Right cardiac atrium (tissue), 5 donors: ENCODE measurements around the gene DMRTA2. TPM values are rescaled to one million over a fixed set of nuclear protein-coding genes. Genes with fewer than 3 reads are reported as not detected.

Experiments used
- ATAC-seq, 2 donors: fragments of 200-7000 bp; cut with Tn5 transposase; one replicate each; pipeline versions ENCODE4 v1.8.0 to v1.9.1; 2020; ENCODE audit warnings: moderate library complexity in 2 of 2, mild to moderate bottlenecking in 1 of 2
- DNase-seq, 3 donors: peaks; one replicate each; pipeline ENCODE4 v3.0.0-alpha.2; 2020
- H3K27ac ChIP-seq: one replicate; pipeline ENCODE4 v1.5.1; 2013; ENCODE audit warnings: mild to moderate bottlenecking, low read length, control low read depth, moderate library complexity
- H3K27me3 ChIP-seq: one replicate; pipeline ENCODE4 v1.6.1; 2013; ENCODE audit not compliant: control insufficient read depth, insufficient read depth
- H3K4me1 ChIP-seq: one replicate; pipeline ENCODE4 v1.6.1; 2013; ENCODE audit warnings: low read length; ENCODE audit not compliant: control insufficient read depth, insufficient read depth
- H3K4me3 ChIP-seq: one replicate; pipeline ENCODE4 v1.5.1; 2013; ENCODE audit warnings: low read length, control low read depth
- H3K9me3 ChIP-seq: one replicate; pipeline ENCODE4 v1.6.1; 2013; ENCODE audit warnings: low read length; ENCODE audit not compliant: control insufficient read depth
- WGBS: extraction: QIAGEN DNeasy Blood & Tissue Kit; methylation state at CpG from one replicate; pipeline ENCODE4 v1.1.7; 2013; 5-methylcytosine and 5-hydroxymethylcytosine counted together
- intact Hi-C, 4 donors: fragments of 100-400 bp; cut with DNase I; formaldehyde crosslinking; loops; one replicate each; pipeline versions ENCODE4 v1.11.0 to v1.14.0; 2022 to 2023
- polyA plus RNA-seq: library from polyadenylated mRNA; stranded (reverse); fragments of 200-250 nt; gene quantifications from one replicate; pipeline ENCODE4 v1.2.3, GENCODE V29; 2013
- total RNA-seq, 4 donors: library from RNA; stranded (reverse); fragmentation: NEBNext Ultra II Directional; extraction: Animal tissue kit (Norgen Biotek cat#: 25700); gene quantifications; one replicate each; pipeline ENCODE4 v1.2.1, GENCODE V29; 2021
- donor health status: healthy with polysubstance abuse.
- donor health status: DM: no; HTN: yes; CAD: no.
- donor health status: DM: no; HTN: no; CAD: no.
- donor health status: DM: no; HTN: yes; CAD: no; lungs with severe emphysema.
- donor health status: DM: yes; HTN: yes; CAD: no.

DMRTA2 gene
- total and polyA plus RNA-seq, 5 donors, result 0.05 TPM; not detected in 4

DNA sequence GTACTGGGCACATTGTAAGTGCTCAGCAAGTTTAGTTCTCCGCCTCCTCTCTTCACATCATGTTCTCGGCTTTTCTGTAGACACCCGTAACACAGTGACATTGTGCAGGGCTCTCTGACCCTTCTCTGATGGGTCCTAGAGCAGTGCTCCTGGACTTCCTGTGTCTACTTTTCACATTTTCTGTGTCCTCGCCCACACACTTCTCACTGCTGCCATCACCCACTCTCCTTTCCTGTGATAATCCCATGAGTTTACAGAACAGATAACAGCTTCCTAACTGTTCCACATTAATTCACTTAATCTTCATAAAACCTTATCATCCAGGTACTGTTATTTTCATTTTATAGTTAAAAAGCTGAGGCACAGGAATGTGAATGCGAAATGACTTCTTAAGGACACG, 13.2 kb upstream of the DMRTA2 start:
- Histone ChIP-seq H3K27me3 (no peaks in the 10 kb centered on the region), H3K4me3 (no peak overlapping the region), H3K27ac (no peak overlapping the region), H3K9me3 (no peaks in the 10 kb centered on the region), H3K4me1 (no peaks in the 10 kb centered on the region)
- DNase-seq, result no peak
- WGBS, result 79% methylated on average over 6 of the region's 6 CpGs
- intact Hi-C loops, result no loop called here
- no peak for ATAC-seq

DNA sequence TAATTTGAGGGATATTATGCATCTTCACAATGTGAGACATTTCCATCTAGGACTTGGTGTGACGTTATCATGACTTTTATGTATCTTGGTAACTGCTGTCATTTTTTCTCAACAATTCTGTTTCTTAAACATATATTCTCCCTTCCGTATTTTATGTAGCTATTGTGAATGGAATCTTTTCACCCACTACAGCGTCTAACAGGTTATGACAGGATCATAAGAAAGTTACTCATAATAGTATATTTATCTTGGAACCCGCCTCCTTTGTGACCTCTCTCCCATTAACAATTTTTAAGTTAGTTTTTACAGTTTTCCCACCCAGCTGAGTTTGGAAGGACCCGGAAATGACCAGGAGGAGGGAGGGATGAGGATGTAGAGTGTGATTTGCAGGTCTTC, 6.8 kb upstream of the DMRTA2 start:
- Histone ChIP-seq H3K9me3 (no peaks in the 10 kb centered on the region), H3K27me3 (no peaks in the 10 kb centered on the region), H3K4me3 (no peak overlapping the region), H3K27ac (no peak overlapping the region), H3K4me1 (no peaks in the 10 kb centered on the region)
- ATAC-seq (no peak), DNase-seq (no peak)
- intact Hi-C loops, result no loop called here
- 18% methylated on average over 5 of the region's 5 CpGs for WGBS

DNA sequence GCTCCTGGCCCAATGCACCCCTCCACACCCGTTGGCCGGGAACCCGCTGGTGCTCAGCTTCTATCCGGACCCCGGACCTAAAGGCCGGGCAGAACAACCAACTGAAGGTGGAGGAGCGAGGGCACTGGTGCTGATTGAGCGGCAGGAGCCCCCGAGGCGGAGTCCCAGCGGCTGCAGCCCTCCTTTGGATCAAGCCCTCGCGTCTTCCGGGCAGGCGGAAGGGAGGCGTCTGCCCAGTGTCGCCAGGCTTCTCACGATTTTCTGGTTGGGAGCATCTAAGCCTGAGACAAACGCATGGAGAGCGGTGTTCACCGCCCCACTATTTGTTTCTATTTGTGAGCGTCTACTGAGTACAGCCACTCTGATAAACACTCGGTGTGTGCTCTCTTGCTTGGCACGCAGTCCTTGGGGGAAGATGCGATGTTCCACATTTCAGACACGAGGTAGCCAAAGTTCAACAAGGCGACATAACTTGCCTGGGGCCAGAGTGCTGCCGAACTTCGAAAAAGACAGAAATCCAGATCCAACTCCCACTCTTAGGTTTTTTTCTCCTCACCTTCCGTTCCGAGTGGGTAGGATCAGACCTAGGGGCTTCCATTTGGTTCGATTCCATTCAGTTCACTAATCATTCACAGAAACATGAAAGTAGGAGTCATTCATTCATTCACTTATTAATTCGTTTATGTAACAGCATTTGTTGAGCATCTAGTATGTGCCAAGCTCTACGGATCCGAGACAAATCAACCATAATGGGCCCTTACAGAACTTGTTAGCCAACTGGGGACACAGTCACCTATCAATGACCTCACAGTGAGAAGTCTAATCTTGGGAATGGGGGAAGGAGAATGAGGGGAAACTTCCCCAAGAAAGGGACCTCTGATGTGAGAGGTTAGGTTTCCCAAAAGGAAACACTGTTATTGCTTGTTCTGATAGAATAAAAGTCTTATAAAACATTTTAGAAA, 4.9 kb upstream of the DMRTA2 start:
- H3K9me3 ChIP-seq, result no peaks in the 10 kb centered on the region
- H3K27ac ChIP-seq, result no peak overlapping the region
- 6% methylated on average over 35 of the region's 35 CpGs for WGBS
- intact Hi-C loops, result no loop called here
- no peak for DNase-seq
- H3K27me3 ChIP-seq, result no peaks in the 10 kb centered on the region
- ATAC-seq, result no peak
- H3K4me1 ChIP-seq, result no peaks in the 10 kb centered on the region
- H3K4me3 ChIP-seq, result no peak overlapping the region

DNA sequence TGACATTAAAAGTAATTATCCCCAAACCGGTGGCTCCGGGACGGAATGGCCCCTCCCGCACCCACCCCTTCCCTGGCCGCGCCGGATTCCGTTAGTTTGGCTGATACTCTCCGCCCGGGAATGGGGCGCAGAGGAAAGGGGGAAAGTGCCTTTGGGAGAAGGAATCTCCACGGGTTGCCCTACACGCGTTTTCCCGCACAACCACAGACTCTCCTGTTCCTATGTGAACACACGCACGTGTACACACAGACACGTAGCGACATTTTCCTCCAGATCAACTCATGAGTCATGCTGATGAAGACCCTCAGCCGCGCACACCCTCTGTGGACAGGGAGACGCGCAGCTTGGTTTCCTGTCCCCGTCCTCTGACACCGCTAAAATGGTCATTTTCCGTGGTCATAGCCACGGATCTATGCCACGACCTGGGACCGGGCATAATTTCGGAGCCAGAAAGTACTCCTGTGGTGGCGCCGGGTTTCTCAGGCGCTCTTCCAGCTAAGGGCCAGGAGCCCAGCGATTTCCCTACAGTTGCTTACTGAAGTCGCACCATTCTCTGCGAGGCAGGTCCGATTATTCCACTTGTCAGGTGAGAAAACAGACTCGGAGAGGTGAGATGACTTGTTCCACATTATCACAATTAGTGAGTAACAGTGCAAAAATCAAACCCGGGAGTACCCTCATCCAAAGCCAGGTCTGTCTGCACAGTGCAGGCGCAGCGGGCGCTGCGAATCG, 4.0 kb upstream of the DMRTA2 start:
- H3K27ac ChIP-seq, result no peak overlapping the region
- 5% methylated on average over 44 of the region's 44 CpGs for WGBS
- ATAC-seq, result no peak
- intact Hi-C loops, result no loop called here
- peaks cover 2% of the 10 kb centered on the region for H3K4me1 ChIP-seq
- no peaks in the 10 kb centered on the region for H3K27me3 ChIP-seq
- H3K4me3 ChIP-seq, result no peak overlapping the region
- H3K9me3 ChIP-seq, result no peaks in the 10 kb centered on the region
- DNase-seq, result no peak

DNA sequence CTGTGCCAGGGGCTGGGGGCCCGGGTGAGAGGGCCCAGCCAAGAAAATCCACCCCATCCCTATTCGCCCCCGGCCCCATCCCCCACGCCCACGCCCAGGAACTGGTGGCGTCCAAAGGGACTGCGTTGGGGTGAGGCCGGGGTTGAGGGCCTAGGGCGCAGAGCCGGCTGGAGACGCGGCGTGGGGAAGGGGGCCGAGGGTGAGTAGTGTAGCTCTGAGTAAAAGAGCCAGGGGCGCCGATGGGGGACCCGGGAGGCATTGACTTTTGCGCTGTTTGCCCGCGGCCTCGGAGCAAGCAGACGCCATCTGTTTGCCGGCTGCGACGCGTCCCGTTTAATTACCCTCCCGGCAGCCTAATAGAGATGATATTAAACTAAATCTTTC, 3.5 kb upstream of the DMRTA2 start:
- no peak overlapping the region for H3K27ac ChIP-seq
- intact Hi-C loops, result no loop called here
- WGBS, result 1% methylated on average over 28 of the region's 28 CpGs
- H3K4me3 ChIP-seq, result no peak overlapping the region
- H3K9me3 ChIP-seq, result no peaks in the 10 kb centered on the region
- DNase-seq, result no peak
- no peak for ATAC-seq
- peaks cover 2% of the 10 kb centered on the region for H3K4me1 ChIP-seq
- no peaks in the 10 kb centered on the region for H3K27me3 ChIP-seq

DNA sequence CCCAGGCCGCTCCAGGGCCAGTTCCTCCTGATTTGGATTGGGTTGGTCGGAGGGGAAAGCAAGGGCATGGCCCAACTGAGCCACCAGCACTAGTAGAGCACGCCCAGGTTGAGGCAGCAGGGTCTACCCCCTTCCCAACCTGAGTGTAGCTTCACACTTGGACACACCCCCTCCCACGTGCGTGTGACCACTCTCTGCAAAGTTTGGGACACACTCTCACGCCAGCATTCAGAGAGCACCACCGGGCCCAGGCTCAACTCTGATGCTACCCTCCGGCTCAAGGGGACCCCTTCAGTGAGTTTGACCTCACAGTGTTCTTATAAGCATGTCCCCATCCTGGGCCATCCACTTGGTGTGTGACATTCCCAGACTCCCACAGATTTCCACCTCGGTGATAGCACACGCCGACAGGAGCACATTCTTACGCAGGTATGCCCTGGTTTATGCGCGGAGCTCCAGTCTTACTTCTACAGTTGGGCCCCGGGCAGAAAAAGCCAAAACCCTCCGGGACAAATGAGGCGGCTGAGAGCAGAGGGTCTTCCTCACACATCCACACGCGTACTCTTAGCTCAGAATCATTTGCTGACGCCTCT, 3.0 kb upstream of the DMRTA2 start:
- Histone ChIP-seq H3K9me3 (no peaks in the 10 kb centered on the region), H3K4me1 (peaks cover 2% of the 10 kb centered on the region), H3K27me3 (no peaks in the 10 kb centered on the region), H3K27ac (no peak overlapping the region), H3K4me3 (no peak overlapping the region)
- WGBS, result 13% methylated on average over 20 of the region's 20 CpGs
- intact Hi-C loops, result no loop called here
- ATAC-seq, result no peak
- no peak for DNase-seq

DNA sequence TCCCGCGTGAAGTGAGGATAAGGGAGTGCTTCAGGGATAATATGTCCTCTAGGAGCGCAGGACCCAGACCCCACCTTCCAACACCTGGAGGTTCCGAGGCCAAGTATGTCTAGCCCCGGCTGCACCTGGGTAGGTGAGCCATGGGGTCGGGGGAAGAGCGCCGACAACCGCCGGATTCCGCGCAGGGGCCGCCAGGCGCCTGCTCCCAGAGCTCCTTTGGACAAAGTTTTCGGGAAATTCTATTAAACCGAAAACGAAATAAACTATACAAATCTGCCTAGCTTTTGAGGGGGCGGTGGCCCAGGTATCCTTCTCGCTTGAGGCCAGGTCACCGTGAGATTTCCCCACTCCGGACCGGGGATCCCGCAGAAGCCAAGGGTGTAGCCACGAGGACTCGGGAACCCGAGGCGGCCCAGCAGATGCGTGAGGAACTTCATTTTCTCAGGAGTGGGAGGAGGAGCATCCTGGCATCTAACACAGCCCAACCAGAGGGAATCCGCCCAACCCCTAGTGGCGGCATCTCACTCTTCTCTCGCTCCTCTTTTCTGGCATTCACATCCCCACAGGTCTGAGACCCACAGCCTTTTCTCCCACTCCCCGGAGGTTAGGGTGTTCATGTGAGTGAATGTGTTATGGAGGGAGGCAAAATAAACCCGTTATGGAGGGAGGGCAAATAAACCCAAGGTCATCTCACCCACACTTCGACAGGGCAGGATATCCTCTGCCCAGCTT, 2.3 kb upstream of the DMRTA2 start:
- Histone ChIP-seq H3K27me3 (no peaks in the 10 kb centered on the region), H3K4me1 (peaks cover 6% of the 10 kb centered on the region), H3K9me3 (no peaks in the 10 kb centered on the region), H3K27ac (no peak overlapping the region), H3K4me3 (no peak overlapping the region)
- intact Hi-C loops, result no loop called here
- DNase-seq, result no peak
- WGBS, result 3% methylated on average over 34 of the region's 34 CpGs
- no peak for ATAC-seq

DNA sequence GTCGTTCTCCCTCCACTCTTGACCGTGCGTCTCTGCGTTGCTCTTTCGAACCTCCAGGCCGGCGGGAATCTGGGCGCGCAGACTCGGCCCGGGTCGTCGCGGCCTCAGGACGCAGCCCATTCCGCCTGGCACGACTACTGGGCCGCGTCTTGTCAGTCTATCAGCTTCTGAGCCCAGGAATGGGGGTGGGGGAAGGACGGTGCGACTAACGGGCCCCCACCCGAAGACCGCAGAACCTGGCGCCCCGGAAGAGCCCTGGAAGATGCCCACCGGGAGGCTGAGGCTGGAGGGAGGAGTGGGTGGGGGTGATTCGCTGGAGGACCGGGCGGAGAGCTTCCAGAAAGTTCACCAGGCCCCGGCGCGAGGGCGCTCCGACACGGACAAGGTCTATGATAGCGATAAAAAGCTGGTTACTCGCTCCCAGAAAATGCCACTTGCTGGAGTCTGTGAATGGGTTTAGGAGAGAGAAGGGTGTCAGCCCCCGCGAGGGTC, 1.7 kb upstream of the DMRTA2 start:
- H3K4me1 ChIP-seq, result peaks cover 6% of the 10 kb centered on the region
- DNase-seq (no peak), ATAC-seq (no peak)
- 6% methylated on average over 40 of the region's 40 CpGs for WGBS
- no peak overlapping the region for H3K27ac ChIP-seq
- no peaks in the 10 kb centered on the region for H3K9me3 ChIP-seq
- H3K27me3 ChIP-seq, result no peaks in the 10 kb centered on the region
- intact Hi-C loops, result no loop called here
- no peak overlapping the region for H3K4me3 ChIP-seq

DNA sequence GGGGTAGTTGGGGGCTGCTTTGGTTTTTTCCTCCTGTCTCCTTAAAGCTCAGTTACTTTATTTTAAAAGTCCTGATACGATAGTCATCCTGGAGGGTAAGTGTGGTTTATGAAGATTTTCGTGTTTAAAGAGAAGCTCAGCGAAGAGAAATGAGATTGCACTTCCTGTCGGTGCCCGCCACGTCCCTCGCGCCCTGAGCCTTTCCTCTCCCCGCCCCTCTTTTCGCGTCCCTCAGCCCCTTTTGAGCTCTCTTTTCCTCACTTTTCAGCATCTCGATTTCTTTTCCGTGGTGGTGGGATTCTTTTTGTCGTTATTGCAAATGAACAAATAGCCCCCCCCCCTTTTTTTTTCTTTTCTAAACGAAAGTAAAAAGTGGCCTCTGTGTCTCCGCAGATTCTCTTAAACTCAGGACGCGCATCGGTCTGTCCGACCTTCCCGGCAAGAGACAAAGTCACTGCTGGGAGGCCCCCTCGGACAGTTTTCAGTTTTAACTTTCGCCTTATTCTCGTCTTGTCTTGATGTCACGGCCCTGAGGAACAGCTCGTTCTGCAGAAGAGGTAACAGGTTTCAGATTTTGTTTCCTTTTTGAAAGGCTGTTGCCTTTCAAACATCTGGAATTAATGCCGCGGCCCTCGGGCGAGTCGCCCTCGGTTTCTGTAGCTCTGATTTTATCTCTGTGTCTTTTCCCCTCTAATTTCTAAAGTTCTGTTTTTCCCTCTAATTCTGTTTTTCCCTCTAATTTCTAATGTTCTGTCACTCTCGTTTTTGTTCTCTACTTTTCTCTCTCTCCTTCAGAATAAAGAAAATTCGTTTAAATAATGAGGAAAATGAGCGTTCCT, 1.0 kb upstream of the DMRTA2 start:
- no peaks in the 10 kb centered on the region for H3K9me3 ChIP-seq
- intact Hi-C loops, result no loop called here
- no peaks in the 10 kb centered on the region for H3K27me3 ChIP-seq
- H3K4me1 ChIP-seq, result peaks cover 6% of the 10 kb centered on the region
- H3K27ac ChIP-seq, result no peak overlapping the region
- no peak for ATAC-seq
- 5% methylated on average over 35 of the region's 35 CpGs for WGBS
- peak overlapping the region; percentile 49 for H3K4me3 ChIP-seq
- no peak for DNase-seq

DNA sequence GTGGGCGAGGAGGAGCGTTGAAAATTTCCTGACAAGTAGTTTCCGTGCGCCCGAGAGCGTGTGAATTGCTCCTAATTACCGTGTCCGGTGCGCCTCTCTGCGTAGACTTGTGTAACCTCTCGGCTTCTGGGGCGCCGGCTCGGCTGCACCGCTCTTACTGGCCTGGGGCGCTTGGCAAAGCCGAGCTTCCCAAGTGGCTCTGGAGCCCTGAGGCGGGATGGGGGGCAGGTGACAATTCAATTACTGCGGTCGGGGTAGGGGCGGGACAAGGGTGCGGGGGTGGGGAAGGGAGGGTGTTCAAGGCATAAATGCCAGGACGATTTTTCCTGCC, 392 bp upstream of the DMRTA2 start:
- Histone ChIP-seq H3K27me3 (no peaks in the 10 kb centered on the region), H3K4me3 (peak overlapping the region; percentile 49), H3K4me1 (peaks cover 6% of the 10 kb centered on the region), H3K9me3 (no peaks in the 10 kb centered on the region), H3K27ac (no peak overlapping the region)
- intact Hi-C loops, result no loop called here
- ATAC-seq, result no peak
- 2% methylated on average over 23 of the region's 23 CpGs for WGBS
- no peak for DNase-seq
